Neutrophil (primary cell): ENCODE data around the gene LTBP4.

Experiments used
- H3K27ac ChIP-seq: fragments of 200-600 bp; sonication (generic); 2 replicates; pipeline ENCODE4 v1.5.1; 2016; ENCODE audit warnings: mild to moderate bottlenecking, moderate library complexity
- H3K27me3 ChIP-seq: fragments of 200-600 bp; sonication (generic); 2 replicates; pipeline ENCODE4 v1.6.0; 2016; ENCODE audit warnings: mild to moderate bottlenecking
- H3K36me3 ChIP-seq: fragments of 200-600 bp; sonication (generic); 2 replicates; pipeline ENCODE4 v1.5.1; 2017
- H3K4me1 ChIP-seq, 2 experiments: fragments of 200-600 bp in 1 of 2; sonication (generic) in 1 of 2; 1 replicate in 1 of 2; 2 replicates in 1 of 2; pipeline versions ENCODE4 v1.5.1 to v1.6.1; 2013 to 2016; ENCODE audit warnings: low read depth in 1 of 2, low read length in 1 of 2, mild to moderate bottlenecking in 1 of 2, moderate library complexity in 1 of 2; ENCODE audit not compliant: control insufficient read depth in 1 of 2, insufficient read depth in 1 of 2
- H3K4me3 ChIP-seq, 2 experiments: fragments of 200-600 bp in 1 of 2; sonication (generic) in 1 of 2; 1 replicate in 1 of 2; 2 replicates in 1 of 2; pipeline ENCODE4 v1.5.1; 2013 to 2016; ENCODE audit warnings: low read depth in 1 of 2, low read length in 1 of 2, mild to moderate bottlenecking in 1 of 2, moderate library complexity in 1 of 2
- H3K9me3 ChIP-seq: fragments of 200-600 bp; sonication (generic); 2 replicates; pipeline ENCODE4 v1.5.1; 2016
- CTCF ChIP-seq: fragments of 200-600 bp; sonication (generic); IDR thresholded peaks from 2 replicates; pipeline ENCODE4 v1.5.1; 2016; ENCODE audit warnings: antibody characterized with exemption

The LTBP4 gene

GRCh38 chr19:40605216-40605971 is 4.2 kb downstream of the LTBP4 start:
- H3K4me3 ChIP-seq = peak overlapping the region; percentile 13 to 55
- no peaks in the 10 kb centered on the region for H3K36me3 ChIP-seq
- H3K27me3 ChIP-seq = peaks cover 100% of the 10 kb centered on the region
- no peaks in the 10 kb centered on the region for H3K9me3 ChIP-seq
- TF ChIP-seq CTCF = no peak
- peaks cover 34 to 46% of the 10 kb centered on the region in 2 experiments for H3K4me1 ChIP-seq
- no peak overlapping the region for H3K27ac ChIP-seq

DNA sequence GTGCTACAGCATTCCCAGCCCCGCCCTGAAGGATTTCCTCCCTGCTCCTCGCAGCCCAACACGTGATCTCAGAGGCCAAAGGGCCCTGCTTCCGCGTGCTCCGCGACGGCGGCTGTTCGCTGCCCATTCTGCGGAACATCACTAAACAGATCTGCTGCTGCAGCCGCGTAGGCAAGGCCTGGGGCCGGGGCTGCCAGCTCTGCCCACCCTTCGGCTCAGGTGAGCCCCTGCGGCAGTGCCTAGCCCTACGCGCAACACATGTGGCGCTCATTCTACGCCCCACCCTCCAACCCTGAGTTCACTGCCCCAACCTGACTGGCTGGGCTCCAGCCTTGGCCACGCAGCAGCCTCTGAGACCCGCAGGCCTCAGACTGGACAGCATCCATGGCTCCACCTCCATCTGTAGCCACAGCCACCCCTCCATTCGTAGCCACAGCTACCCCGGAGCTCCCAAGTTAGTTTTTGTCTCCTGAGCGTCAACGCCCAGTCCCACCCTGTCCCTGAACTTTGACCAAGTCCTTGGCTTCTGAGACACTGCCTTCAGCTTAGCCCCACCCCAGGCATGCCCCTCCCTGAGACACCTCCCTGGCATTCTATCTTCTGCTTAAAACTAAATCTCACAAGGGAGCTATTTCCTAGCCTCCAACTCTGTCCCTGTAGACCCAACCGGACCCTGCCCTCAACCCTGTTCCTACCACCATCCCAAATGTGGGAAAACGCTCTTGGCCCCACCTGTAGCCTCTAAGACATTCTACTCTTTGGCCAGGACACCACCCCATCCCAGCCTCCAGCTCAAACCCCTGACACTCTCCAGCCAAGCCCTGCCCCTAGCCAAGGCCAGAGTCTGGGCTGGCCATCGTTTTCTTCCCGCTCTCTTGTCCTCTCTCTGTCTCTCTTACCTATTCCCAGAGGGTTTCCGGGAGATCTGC is 6.4 kb downstream of the LTBP4 start:
- H3K4me1 ChIP-seq = peaks cover 34 to 38% of the 10 kb centered on the region in 2 experiments
- H3K27me3 ChIP-seq = peaks cover 100% of the 10 kb centered on the region
- H3K27ac ChIP-seq = no peak overlapping the region
- H3K36me3 ChIP-seq = no peaks in the 10 kb centered on the region
- no peak overlapping the region for H3K4me3 ChIP-seq
- TF ChIP-seq CTCF = no peak
- H3K9me3 ChIP-seq = no peaks in the 10 kb centered on the region

DNA sequence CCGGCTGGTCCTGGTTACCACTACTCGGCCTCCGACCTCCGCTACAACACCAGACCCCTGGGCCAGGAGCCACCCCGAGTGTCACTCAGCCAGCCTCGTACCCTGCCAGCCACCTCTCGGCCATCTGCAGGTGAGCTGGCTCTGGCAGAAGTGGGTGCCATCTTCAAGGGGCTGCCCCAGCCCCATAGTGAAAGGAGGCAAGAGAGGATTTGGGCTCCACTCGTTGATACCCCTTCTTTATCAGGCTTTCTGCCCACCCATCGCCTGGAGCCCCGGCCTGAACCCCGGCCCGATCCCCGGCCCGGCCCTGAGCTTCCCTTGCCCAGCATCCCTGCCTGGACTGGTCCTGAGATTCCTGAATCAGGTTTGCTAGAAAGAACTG is 7.1 kb downstream of the LTBP4 start:
- H3K9me3 ChIP-seq = no peaks in the 10 kb centered on the region
- H3K27me3 ChIP-seq = peaks cover 100% of the 10 kb centered on the region
- TF ChIP-seq CTCF = no peak
- H3K27ac ChIP-seq = no peak overlapping the region
- H3K4me1 ChIP-seq = peaks cover 36 to 39% of the 10 kb centered on the region in 2 experiments
- H3K4me3 ChIP-seq = no peak overlapping the region
- H3K36me3 ChIP-seq = no peaks in the 10 kb centered on the region

DNA sequence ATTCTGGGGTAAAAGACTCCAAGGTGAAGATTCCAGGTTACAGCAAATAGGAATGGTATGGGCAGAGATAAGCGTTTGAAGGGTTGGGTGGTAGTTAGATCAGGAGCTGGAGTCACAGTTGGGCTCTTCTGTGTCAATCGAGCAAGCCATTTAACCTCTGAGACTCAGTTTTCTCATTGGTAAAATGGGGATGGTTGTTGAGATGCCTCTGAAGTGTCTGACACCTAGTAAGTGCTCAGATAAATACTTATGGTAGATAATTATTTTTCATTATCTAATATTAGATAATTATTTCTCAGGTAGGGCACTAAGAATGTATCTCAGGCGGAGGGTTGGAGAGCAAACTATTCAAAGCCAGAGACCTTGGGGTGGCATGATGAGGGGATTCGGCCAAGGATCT is 7.8 kb downstream of the LTBP4 start:
- Histone ChIP-seq H3K4me1 (peaks cover 38 to 40% of the 10 kb centered on the region in 2 experiments), H3K27ac (no peak overlapping the region), H3K9me3 (no peaks in the 10 kb centered on the region), H3K27me3 (peaks cover 100% of the 10 kb centered on the region), H3K4me3 (no peak overlapping the region), H3K36me3 (no peaks in the 10 kb centered on the region)
- TF ChIP-seq CTCF = no peak

DNA sequence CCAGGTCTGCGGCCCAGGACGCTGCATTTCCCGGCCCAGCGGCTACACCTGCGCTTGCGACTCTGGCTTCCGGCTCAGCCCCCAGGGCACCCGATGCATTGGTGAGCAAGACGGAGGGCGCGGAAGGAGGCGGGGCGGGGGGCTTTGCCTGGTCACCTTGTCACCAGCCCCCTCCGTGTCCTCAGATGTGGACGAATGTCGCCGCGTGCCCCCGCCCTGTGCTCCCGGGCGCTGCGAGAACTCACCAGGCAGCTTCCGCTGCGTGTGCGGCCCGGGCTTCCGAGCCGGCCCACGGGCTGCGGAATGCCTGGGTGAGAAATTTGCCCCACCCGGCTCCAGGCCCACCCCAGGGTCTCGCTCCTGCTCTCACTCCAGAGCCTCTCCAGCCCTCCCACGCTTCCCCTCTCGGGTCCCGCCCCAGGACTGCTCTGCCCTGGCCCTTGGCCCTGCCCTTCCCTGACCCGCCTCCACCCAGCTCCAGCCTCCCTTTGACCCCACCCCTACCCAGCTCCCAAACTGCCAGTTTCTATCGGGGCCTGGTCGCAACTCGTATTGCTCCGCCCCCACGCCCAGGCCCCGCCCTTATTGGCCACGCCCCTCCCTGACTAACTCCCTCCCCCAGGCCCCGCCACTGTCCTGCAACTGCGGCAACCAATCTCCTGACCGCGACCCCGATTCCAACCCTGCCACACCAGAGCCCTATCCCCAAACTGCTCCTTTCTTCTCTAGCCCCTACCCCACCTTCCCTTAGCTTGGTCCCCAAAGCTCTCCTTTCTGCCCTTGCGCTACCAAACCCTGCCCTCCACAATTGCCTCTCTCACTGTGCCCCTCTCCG is 8.6 kb downstream of the LTBP4 start:
- Histone ChIP-seq H3K36me3 (no peaks in the 10 kb centered on the region), H3K27ac (no peak overlapping the region), H3K4me1 (peaks cover 39 to 41% of the 10 kb centered on the region in 2 experiments), H3K4me3 (peak overlapping the region in 1 of 2 experiments; percentile 22), H3K9me3 (no peaks in the 10 kb centered on the region), H3K27me3 (peaks cover 100% of the 10 kb centered on the region)
- TF ChIP-seq CTCF = no peak
